HepG2 (cell line): ENCODE results near the gene PFKM. TPM values are rescaled to one million over a fixed set of nuclear protein-coding genes. Genes with fewer than 3 reads are reported as not detected.

ENCODE experiments used
- ATAC-seq: fragments of 200-7000 bp; cut with Tn5 transposase; 3 replicates; pipeline ENCODE4 v1.9.1; 2020; ENCODE audit warnings: mild to moderate bottlenecking, moderate library complexity
- BruUV-seq: library from RNA; stranded (reverse); fragments of 400-500 nt; replicated peaks from 2 replicates; lab custom pipeline; 2021; lab: Mats Ljungman, UMichigan
- CTCF ChIA-PET: fragments of 300-600 bp; formaldehyde crosslinking; extraction: SDS; loops from one replicate; lab custom pipeline; 2021; ENCODE audit warnings: low total read pairs, inconsistent platforms, low intra/inter-chr PET ratio; lab: Yijun Ruan, JAX
- POLR2A ChIA-PET: fragments of 350-600 bp; sonication (Branson Sonifier 250); formaldehyde crosslinking; loops from one replicate; lab custom pipeline; 2020; ENCODE audit warnings: antibody characterized with exemption, inconsistent platforms; lab: Yijun Ruan, JAX
- DNase-seq: peaks from one replicate; pipeline ENCODE4 v3.0.0-alpha.2; 2015; ENCODE audit warnings: low spot score
- FAIRE-seq: peaks from 3 replicates; lab custom pipeline; 2011; peaks lifted over from hg19 to GRCh38; lab: Jason Lieb, UNC
- H2AFZ ChIP-seq: one replicate; pipeline ENCODE4 v1.6.1; 2011; ENCODE audit warnings: low read length, inconsistent platforms
- H3K27ac ChIP-seq: fragments of 300-600 bp; 3 replicates; pipeline ENCODE4 v1.8.0; 2011; ENCODE audit warnings: mixed run types, mild to moderate bottlenecking, mixed read lengths, low read length, inconsistent platforms; ENCODE audit not compliant: insufficient read depth; ENCODE audit errors: extremely low read length
- H3K27me3 ChIP-seq, 2 experiments: fragments of 200-600 bp in 1 of 2; 2 replicates in 1 of 2; 3 replicates in 1 of 2; pipeline versions ENCODE4 v1.6.0 to v1.8.0; 2011; ENCODE audit warnings: low read length in 2 of 2, mild to moderate bottlenecking in 2 of 2, moderate library complexity in 2 of 2, inconsistent platforms in 1 of 2; ENCODE audit not compliant: insufficient read depth in 2 of 2, control insufficient read depth in 1 of 2
- H3K36me3 ChIP-seq, 2 experiments: fragments of 200-600 bp in 1 of 2; replicated peaks in 1 of 2; 2 replicates in 1 of 2; 3 replicates in 1 of 2; pipeline versions ENCODE4 v1.5.1 to v1.8.0; 2011; ENCODE audit warnings: low read length in 2 of 2, inconsistent platforms in 1 of 2; ENCODE audit not compliant: insufficient read depth in 2 of 2, control insufficient read depth in 1 of 2
- H3K4me1 ChIP-seq: 2 replicates; pipeline ENCODE4 v1.5.1; 2012; ENCODE audit warnings: low read length, inconsistent platforms; ENCODE audit not compliant: insufficient read depth
- H3K4me2 ChIP-seq: 2 replicates; pipeline ENCODE4 v1.6.0; 2011; ENCODE audit warnings: low read depth, low read length, inconsistent platforms
- H3K4me3 ChIP-seq, 3 experiments: fragments of 200-600 bp in 1 of 3; sonication (generic), shearing (Covaris generic) in 1 of 3; replicated peaks in 1 of 3; 2 replicates each; pipeline ENCODE4 v1.5.1; 2011 to 2016; ENCODE audit warnings: low read length in 3 of 3, inconsistent platforms in 2 of 3, low read depth in 2 of 3, mild to moderate bottlenecking in 2 of 3, control low read depth in 1 of 3, mixed read lengths in 1 of 3; ENCODE audit not compliant: insufficient read depth in 1 of 3
- H3K79me2 ChIP-seq: one replicate; pipeline ENCODE4 v1.6.1; 2011; ENCODE audit warnings: low read length, inconsistent platforms; ENCODE audit not compliant: insufficient read depth
- H3K9ac ChIP-seq: 2 replicates; pipeline ENCODE4 v1.6.0; 2011; ENCODE audit warnings: mild to moderate bottlenecking, low read depth, low read length, inconsistent platforms; ENCODE audit not compliant: insufficient read depth
- H3K9me3 ChIP-seq: 2 replicates; pipeline ENCODE4 v1.5.1; 2012; ENCODE audit warnings: mild to moderate bottlenecking, low read length
- H4K20me1 ChIP-seq: 2 replicates; pipeline ENCODE4 v1.6.0; 2011; ENCODE audit warnings: inconsistent platforms, mild to moderate bottlenecking, low read length, moderate library complexity; ENCODE audit not compliant: insufficient read depth
- ESRRA ChIP-seq: sonication (generic); formaldehyde crosslinking; IDR thresholded peaks from 2 replicates; pipeline ENCODE4 v1.5.1; 2020; ENCODE audit warnings: mild to moderate bottlenecking, low read depth, missing genetic modification reagents
- MAX ChIP-seq: IDR thresholded peaks from 2 replicates; pipeline ENCODE4 v1.6.1; 2012; ENCODE audit warnings: inconsistent platforms
- MED13 ChIP-seq: sonication (generic); formaldehyde crosslinking; IDR thresholded peaks from 2 replicates; pipeline ENCODE4 v1.5.0; 2020; ENCODE audit warnings: missing genetic modification reagents
- MIER3 ChIP-seq: IDR thresholded peaks from 2 replicates; pipeline ENCODE4 v1.6.1; 2016; ENCODE audit warnings: missing compliant biosample characterization, borderline replicate concordance
- MNT ChIP-seq: fragments of 450-650 bp; IDR thresholded peaks from 2 replicates; pipeline ENCODE4 v1.6.1; 2016
- PHF8 ChIP-seq: sonication (generic); formaldehyde crosslinking; IDR thresholded peaks from 2 replicates; pipeline ENCODE4 v1.5.0; 2020; ENCODE audit warnings: missing genetic modification reagents
- PRDM15 ChIP-seq: sonication (generic); formaldehyde crosslinking; IDR thresholded peaks from 2 replicates; pipeline ENCODE4 v1.4.0; 2020; ENCODE audit warnings: missing genetic modification reagents
- SOX6 ChIP-seq, 2 experiments: fragments of 450-650 bp in 1 of 2; sonication (generic) in 1 of 2; formaldehyde crosslinking in 1 of 2; IDR thresholded peaks; 2 replicates each; pipeline versions ENCODE4 v1.4.0 to v1.6.1; 2017 to 2020; ENCODE audit warnings: antibody characterized with exemption in 1 of 2, mild to moderate bottlenecking in 1 of 2, missing genetic modification reagents in 1 of 2
- TEAD2 ChIP-seq: sonication (generic); formaldehyde crosslinking; IDR thresholded peaks from 2 replicates; pipeline ENCODE4 v1.9.0; 2021; ENCODE audit warnings: missing genetic modification reagents
- THAP11 ChIP-seq: IDR thresholded peaks from 2 replicates; pipeline ENCODE4 v1.6.1; 2016; ENCODE audit warnings: missing biosample characterization, missing genetic modification reagents
- TOPORS ChIP-seq: sonication (generic); formaldehyde crosslinking; IDR thresholded peaks from 2 replicates; pipeline ENCODE4 v1.8.0; 2023; ENCODE audit warnings: mild to moderate bottlenecking, missing genetic modification reagents
- TSC22D2 ChIP-seq: sonication (generic); formaldehyde crosslinking; IDR thresholded peaks from 2 replicates; pipeline ENCODE4 v1.5.1; 2020; ENCODE audit warnings: missing genetic modification reagents, mild to moderate bottlenecking, borderline replicate concordance
- YEATS2 ChIP-seq: sonication (generic); formaldehyde crosslinking; IDR thresholded peaks from 2 replicates; pipeline ENCODE4 v1.4.0; 2020; ENCODE audit warnings: missing genetic modification reagents, borderline replicate concordance
- ZFP62 ChIP-seq: sonication (generic); formaldehyde crosslinking; IDR thresholded peaks from 2 replicates; pipeline ENCODE4 v1.4.0; 2020; ENCODE audit warnings: missing genetic modification reagents
- ZNF282 ChIP-seq: fragments of 450-650 bp; IDR thresholded peaks from 2 replicates; pipeline ENCODE4 v1.6.1; 2018; ENCODE audit not compliant: partially characterized antibody
- ZNF430 ChIP-seq: sonication (generic); formaldehyde crosslinking; IDR thresholded peaks from 2 replicates; pipeline ENCODE4 v1.9.0; 2021; ENCODE audit warnings: mild to moderate bottlenecking, missing genetic modification reagents
- ZNF644 ChIP-seq: IDR thresholded peaks from 2 replicates; pipeline ENCODE4 v1.6.1; 2016; ENCODE audit warnings: low read depth
- ZNF720 ChIP-seq: sonication (generic); formaldehyde crosslinking; IDR thresholded peaks from 2 replicates; pipeline ENCODE4 v1.4.0; 2020; ENCODE audit warnings: missing genetic modification reagents
- ZNF816 ChIP-seq: sonication (generic); formaldehyde crosslinking; IDR thresholded peaks from 2 replicates; pipeline ENCODE4 v1.8.0; 2022; ENCODE audit warnings: missing genetic modification reagents, mild to moderate bottlenecking, borderline replicate concordance
- WGBS: methylation state at CpG from one replicate; pipeline ENCODE4 v1.1.6; 2017; ENCODE audit warnings: low lambda C conversion rate; 5-methylcytosine and 5-hydroxymethylcytosine counted together
- in situ Hi-C: cut with HindIII; loops from 2 replicates; pipeline ENCODE4 v1.10.0; 2017; ENCODE audit warnings: low pct_unique_long_range_greater_than_20kb; ENCODE audit not compliant: extremely low pct_ligation_motif_present
- intact Hi-C: fragments of 100-400 bp; cut with micrococcal nuclease; formaldehyde crosslinking; loops from one replicate; pipeline ENCODE4 v1.10.0; 2022; ENCODE audit not compliant: unreplicated experiment
- polyA plus RNA-seq, 8 experiments: library from polyadenylated mRNA; depleted of rRNA in 3 of 8; stranded (reverse) in 7 of 8; unstranded in 1 of 8; fragments of >200 nt; fragmentation: Illumina TruSeq in 4 of 8; extraction: Trizol in 4 of 8; gene quantifications; 2 replicates each; pipeline versions ENCODE4 v1.2.1 to v1.2.3, GENCODE V29; 2011 to 2016; ENCODE audit warnings: low read depth in 4 of 8, missing spikeins in 1 of 8, mixed read lengths in 1 of 8; ENCODE audit not compliant: insufficient read depth in 1 of 8
- total RNA-seq, 5 experiments: library from RNA; depleted of rRNA; stranded (reverse); fragments of >200 nt; fragmentation: Illumina TruSeq; extraction: Trizol; gene quantifications; 2 replicates each; pipeline ENCODE4 v1.2.3, GENCODE V29; 2016; ENCODE audit warnings: low read depth in 1 of 5

The PFKM gene
- total and polyA plus RNA-seq, 2 of the 13 experiments (the other 11 are each of a cell fraction or from before 2014, with no cell fraction given): 1.9 to 2.4 TPM

GRCh38 chr12:48086327-48086726 lies 32.8 kb upstream of the PFKM start:
- intact Hi-C loops (no loop called here), in situ Hi-C loops (loop anchor here (10.0 kb wide), 1 partner anchor 78 kb away; no protein-coding TSS in a partner anchor)
- Histone ChIP-seq H3K4me3 (no peak overlapping the region), H3K27me3 (no peaks in the 10 kb centered on the region), H3K9me3 (no peaks in the 10 kb centered on the region), H4K20me1 (no peaks in the 10 kb centered on the region), H3K36me3 (peaks cover 8 to 44% of the 10 kb centered on the region in 2 experiments), H3K27ac (no peak overlapping the region), H3K9ac (no peak overlapping the region), H2AFZ (no peak overlapping the region)
- CTCF ChIA-PET: no interaction called here
- no TSS peak for BruUV-seq
- DNase-seq (no peak), ATAC-seq (no peak)
- TF ChIP-seq ZNF720 (CRISPR knock-in tag) (no peak), MED13 (CRISPR knock-in tag) (no peak), MAX (no peak), YEATS2 (CRISPR knock-in tag) (no peak), MIER3 (no peak), ZFP62 (CRISPR knock-in tag) (no peak), THAP11 (CRISPR knock-in tag) (no peak), MNT (no peak), ZNF430 (CRISPR knock-in tag) (no peak), ZNF816 (CRISPR knock-in tag) (no peak), SOX6 (IDR thresholded peaks at IDR 0.05) (no peak), SOX6 (CRISPR knock-in tag; IDR thresholded peaks at IDR 0.05) (no peak), PRDM15 (no peak), PHF8 (CRISPR knock-in tag) (no peak), ESRRA (no peak), TEAD2 (CRISPR knock-in tag) (no peak), ZNF282 (no peak), ZNF644 (CRISPR knock-in tag) (no peak), TSC22D2 (CRISPR knock-in tag) (no peak), TOPORS (no peak)
- TF ChIP-seq, all 625 proteins: peak for 0
- H3K79me2 ChIP-seq: no peaks in the 10 kb centered on the region
- POLR2A ChIA-PET: no interaction called here
- no peak overlapping the region for H3K4me2 ChIP-seq
- H3K4me1 ChIP-seq: no peaks in the 10 kb centered on the region
- FAIRE-seq: no peak
- WGBS: 94% methylated on average over 3 of the region's 3 CpGs
